VCaP (cell line): ENCODE data around the gene SELENOH.
A peak's percentile ranks its signal among the peaks of the same experiment; 100 is the strongest.

Experiments
- H3K27ac ChIP-seq: fragments of 450-650 bp; 2 replicates; pipeline ENCODE4 v1.5.1; 2017
- CTCF ChIP-seq: fragments of 450-650 bp; conservative IDR thresholded peaks from 2 replicates; pipeline ENCODE4 v1.5.1; 2017; ENCODE audit warnings: mild to moderate bottlenecking, moderate library complexity

The SELENOH gene

DNA sequence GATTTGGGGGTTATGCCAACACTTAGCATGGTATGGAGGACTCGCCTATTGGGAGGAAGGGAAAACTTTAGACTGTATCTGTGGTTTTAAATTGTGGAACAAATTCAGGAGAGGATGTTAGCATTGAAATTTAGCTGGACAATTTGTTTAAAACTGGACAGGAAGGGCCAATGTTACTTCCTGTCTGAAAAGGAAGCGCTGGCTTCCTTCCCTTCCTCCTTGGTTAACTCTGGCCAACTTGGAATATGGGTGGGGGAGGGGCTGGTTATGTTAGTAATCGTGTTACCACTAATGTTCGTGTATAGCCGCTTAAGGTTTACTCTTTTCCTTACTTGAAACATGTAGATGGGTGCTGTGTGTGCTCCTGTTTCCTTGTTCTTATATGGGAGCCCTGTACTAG is 34.2 kb downstream of the SELENOH start:
- TF ChIP-seq CTCF: no peak

GRCh38 chr11:57776031-57776521 is 34.8 kb downstream of the SELENOH start:
- peak overlapping the region; percentile 92 for H3K27ac ChIP-seq
- no peak for TF ChIP-seq CTCF

More for the DNA sequence above, 34.2 kb downstream of the SELENOH start:
- peak overlapping the region; percentile 92 for H3K27ac ChIP-seq

DNA sequence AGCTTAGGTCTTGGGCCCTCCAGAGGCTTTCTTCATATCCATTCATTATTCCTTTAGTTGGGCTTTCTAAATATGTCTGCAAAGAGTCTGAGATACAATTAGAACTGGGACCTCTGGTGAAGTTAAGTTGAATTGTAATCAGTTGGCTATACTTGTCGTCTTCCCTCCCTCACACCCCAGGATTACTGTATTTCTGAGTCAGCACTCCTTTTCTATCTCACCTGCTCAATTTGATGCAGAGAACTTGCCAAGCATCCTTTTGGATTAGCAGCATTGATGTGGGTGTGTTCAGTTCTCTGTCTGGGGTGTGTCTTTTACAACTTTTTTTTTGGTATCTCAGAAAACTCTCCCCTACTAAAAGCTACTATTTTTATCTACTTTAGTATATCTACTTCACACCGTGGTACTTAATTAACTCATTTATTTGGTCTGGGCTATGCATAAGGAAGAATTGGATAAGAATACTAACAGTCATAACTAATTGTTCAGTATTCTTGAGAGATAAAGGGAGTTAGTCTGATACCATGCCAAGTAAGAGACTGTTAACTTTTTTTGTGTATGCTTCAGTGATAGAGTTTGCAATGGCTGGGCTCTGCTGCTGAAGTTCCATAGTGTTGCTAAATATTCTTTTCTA is 35.4 kb downstream of the SELENOH start:
- no peak for TF ChIP-seq CTCF
- peak overlapping the region; percentile 92 for H3K27ac ChIP-seq

GRCh38 chr11:57777969-57778317 is 36.7 kb downstream of the SELENOH start:
- H3K27ac ChIP-seq: peak overlapping the region; percentile 92

GRCh38 chr11:57778318-57779037 is 37.2 kb downstream of the SELENOH start:
- no peak for TF ChIP-seq CTCF
- peak overlapping the region; percentile 92 for H3K27ac ChIP-seq

More at GRCh38 chr11:57777969-57778317, 36.7 kb downstream of the SELENOH start:
- TF ChIP-seq CTCF: no peak

GRCh38 chr11:57779276-57779675 is 38.0 kb downstream of the SELENOH start:
- no peak for TF ChIP-seq CTCF
- H3K27ac ChIP-seq: peak overlapping the region; percentile 92

GRCh38 chr11:57781529-57781943 is 40.2 kb downstream of the SELENOH start:
- H3K27ac ChIP-seq: peak overlapping the region; percentile 92

More at GRCh38 chr11:57781529-57781943, 40.2 kb downstream of the SELENOH start:
- TF ChIP-seq CTCF: no peak
